Stimulated activated CD4-positive, alpha-beta T cell treated with anti-CD3 and anti-CD28 coated beads, Interleukin-15, amount 100 ng/mL, for 24 hours (primary cell): ENCODE data around the gene FGGY.
"Not testable (repeated sequence)": the region's sequence is repeated elsewhere in the genome, so short reads cannot be mapped to it uniquely, and the experiment has no call there.

Source experiments
- DNase-seq: peaks from one replicate; pipeline ENCODE4 v3.0.0-alpha.2; 2020

Gene FGGY

GRCh38 chr1:59557549-59557885 is 260.6 kb downstream of the FGGY start:
- DNase-seq: no peak

DNA sequence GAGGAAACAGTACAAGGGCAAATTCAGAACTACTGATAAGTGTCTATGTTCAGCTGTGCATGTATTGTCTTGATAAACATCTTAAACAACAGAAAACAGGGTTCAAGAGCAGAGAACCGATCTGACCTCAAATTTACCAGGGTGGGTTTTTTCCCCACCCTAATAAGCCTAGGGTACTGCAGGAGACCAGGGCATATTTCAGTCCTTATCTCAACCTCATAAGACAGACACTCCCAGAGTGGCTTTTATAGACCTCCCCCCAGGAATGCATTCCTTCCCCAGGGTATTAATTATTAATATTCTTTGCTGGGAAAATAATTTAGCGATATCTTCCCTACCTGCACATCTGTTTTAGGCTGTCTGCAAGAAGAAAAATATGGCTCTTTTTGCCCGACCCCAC is 261.7 kb downstream of the FGGY start:
- DNase-seq: not testable (repeated sequence)

DNA sequence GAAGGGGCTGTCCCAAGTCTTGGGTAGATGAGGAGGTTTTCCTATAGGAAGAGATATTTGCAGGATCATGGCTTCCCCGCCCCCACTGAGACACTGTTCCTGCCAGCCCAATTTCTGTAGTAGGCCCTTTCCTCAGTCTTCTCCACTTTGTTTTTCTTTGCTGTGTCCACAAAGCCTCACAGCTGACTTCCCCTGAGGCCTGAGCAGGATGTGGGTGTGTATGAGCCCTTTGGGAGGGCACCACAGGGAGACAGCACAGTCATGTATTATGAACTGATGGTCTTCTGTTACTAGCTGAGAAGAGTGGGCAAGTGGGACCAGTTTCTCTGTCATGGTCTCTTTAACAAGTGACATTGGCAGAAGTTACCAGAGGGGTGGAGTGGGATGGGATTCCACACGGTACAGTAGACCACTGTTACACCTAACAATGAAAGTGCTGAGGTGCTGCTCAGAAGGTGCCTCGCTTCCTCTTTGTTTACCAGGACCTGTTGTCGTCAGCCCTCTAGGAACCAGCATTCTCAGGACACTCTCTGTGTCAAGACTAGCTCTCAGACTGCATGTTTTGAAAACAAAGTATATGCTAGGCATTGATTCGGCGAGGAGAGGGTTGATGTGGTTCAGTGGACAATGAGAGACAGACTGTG is 264.0 kb downstream of the FGGY start:
- no peak for DNase-seq

- DNase-seq: no peak
Observed at GRCh38 chr1:59561796-59562195, 264.9 kb downstream of the FGGY start.

DNA sequence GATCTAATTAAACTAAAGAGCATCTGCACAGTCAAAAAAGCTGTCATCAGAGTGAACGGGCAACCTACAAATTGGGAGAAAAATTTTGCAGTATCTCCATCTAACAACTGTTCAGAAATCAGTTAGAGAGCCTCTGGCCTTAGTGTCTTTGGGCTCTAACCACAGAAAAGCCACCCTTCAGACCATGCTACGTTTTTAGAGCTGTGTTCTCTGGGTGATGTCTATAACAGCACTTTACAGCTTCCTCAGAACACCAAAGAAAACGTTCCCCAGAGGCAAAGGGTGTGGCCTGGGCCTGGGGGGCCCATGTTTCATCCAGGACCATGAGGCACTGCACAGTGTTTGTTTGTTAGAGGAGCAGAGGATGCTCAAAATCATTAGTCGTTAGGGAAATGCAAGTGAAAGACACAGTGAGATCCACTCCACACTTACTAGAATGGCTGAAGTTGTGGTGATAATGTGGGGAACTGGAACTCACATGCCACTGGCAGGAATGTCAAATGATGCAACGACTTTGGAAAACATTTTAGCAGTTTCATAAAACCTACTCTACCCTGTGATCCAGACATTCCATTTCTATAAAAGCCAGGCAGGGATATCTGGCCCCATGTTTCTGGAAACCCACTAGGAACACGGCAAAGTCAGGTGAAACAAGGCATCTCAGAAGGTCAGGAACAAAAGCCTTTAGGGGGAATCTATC is 267.4 kb downstream of the FGGY start:
- DNase-seq: no peak

GRCh38 chr1:59565611-59566410 is 268.9 kb downstream of the FGGY start:
- DNase-seq: no peak

- DNase-seq: no peak
Observed at GRCh38 chr1:59568158-59568935, 271.5 kb downstream of the FGGY start.

DNA sequence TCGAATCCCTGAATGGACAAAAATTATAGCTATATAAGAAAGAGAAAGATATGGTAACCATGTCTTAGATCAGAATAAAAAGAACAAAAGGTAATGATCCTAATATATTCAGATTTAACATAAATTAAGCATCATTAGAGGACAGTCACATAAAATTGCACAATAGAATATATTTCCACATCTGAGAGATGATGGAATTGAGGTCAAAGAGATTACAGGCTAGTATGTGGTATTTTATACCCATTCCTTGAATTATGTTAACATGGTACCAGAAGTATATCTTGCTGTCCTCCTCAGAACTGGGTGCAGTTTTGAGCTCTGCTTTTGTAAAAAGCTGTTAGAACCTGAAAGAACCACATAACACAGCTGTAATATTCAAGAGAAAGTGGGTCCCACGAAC is 272.3 kb downstream of the FGGY start:
- DNase-seq: no peak

DNA sequence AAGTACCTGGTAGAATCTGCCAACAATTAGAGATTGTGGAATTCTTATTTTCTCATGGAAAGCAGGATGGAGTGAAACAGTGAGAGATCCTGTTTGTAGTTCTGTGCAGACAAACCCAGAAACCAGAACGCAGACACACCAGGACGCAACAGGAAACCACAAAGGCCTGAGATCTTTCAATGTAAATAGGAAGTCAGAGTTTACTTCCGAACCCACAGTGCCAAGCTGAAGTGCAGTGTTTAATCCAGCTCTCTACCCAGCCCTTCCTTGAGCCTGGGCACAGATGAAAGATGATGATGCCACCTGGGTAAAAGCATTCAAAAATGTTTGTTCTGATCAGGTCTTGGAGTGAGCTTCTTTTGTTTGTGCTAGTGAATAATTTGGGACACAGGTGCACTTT is 273.6 kb downstream of the FGGY start:
- peak; percentile 5 for DNase-seq

- no peak for DNase-seq
Observed at GRCh38 chr1:59574085-59574484, 277.2 kb downstream of the FGGY start.

- no peak for DNase-seq
Observed at GRCh38 chr1:59577774-59578173, 280.9 kb downstream of the FGGY start.

DNA sequence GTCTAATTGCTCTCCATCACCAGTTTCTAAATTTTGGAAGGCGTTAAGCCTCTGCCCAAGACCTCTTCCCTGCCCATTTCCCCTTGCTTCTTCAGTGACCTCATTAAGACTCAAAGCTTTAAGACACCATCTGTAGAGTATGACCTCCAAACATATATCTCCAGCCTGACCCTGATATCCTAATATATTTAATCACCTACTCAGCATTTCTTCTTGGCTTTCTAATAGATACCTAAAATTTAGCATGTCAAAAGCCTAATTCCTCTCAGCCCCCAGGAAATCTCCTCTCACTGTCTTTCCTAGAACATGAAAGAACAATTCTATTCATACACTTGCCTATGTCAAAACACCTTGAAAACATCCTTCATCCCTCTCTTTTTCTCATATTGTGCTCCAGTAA is 282.3 kb downstream of the FGGY start:
- no peak for DNase-seq

DNA sequence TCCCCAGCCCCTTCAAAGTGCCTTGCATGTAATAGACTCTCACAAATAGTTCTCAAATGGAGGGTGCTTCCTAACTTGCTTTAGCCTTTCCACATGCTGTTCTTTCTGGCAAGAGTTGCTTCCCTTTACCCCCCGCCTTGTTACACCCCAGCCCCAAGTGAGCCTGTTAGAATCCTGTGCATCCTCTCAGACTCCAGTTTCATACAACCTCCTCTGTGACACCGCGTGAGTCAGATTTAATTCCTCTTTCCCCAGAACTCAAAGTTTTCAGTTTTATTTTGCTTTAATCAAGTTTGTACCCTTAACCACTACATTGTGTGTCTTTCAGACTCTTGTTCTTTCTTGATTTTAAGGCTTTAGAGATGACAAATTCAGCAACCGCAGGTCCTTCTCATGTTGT is 283.4 kb downstream of the FGGY start:
- DNase-seq: no peak

GRCh38 chr1:59592410-59592809 is 295.5 kb downstream of the FGGY start:
- not testable (repeated sequence) for DNase-seq

DNA sequence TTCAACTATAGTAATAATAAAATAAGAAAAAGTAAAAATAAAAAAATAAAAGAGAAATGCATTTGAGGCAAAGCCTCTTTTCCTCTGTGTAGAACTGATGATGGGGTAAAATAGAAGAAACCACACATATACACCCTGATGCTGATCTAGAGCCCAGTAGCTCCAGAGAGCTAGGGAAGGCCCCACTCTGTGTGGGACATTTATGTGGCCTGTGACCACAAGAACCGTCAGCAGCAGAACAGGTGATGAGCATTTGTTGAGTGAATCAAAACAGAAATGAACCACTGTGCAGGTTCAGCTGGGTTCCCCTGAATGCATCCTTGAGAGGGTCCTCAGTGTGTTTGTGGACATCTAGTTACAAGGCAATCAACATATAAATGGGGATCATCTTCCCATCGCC is 296.0 kb downstream of the FGGY start:
- no peak for DNase-seq

DNA sequence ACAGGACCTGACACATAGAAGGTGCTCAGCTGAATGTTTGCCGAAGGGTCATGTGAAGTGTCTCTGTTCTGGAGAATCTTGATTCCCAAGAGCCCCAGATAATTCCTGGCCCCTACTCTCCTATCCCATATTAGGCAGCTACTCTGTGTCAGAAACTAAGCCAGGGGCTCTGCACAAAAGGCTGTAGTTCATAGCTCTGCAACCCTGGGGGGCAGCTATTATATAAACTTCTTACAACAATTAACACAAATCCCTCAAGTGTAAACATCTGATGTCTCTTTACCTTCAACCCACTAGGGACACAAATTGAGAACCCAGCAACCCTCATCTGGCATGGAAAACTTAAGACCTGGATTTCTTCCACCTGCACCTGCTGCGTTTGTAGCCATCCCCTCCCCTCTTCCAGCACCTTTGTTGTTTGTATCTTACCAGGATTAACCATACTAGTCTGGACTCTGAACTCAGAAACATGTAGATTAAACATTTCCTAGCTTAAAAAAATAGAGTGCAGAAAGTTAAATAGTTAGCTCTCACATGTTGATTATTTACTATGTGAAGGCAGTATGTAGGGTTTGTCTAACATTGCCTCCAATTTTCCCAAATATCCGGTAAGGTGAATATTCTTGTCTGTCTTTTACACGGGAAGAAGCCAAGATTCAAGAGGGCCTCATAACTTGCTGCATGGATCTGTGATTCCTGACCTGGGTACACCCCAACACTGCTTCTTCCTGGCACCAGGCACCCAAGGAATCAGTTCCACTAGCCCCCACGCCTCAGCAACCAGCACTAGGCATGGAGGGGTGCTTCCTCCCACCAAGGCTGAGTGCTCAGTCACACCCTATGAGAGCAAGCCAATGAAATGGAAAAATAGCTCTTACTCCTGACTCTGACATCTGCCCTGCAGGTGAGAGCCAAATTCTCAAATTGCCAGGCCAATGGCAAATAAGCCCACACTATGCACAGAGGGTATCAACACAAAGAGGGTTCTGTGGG is 297.2 kb downstream of the FGGY start:
- no peak for DNase-seq

GRCh38 chr1:59595774-59596173 is 298.9 kb downstream of the FGGY start:
- no peak for DNase-seq

DNA sequence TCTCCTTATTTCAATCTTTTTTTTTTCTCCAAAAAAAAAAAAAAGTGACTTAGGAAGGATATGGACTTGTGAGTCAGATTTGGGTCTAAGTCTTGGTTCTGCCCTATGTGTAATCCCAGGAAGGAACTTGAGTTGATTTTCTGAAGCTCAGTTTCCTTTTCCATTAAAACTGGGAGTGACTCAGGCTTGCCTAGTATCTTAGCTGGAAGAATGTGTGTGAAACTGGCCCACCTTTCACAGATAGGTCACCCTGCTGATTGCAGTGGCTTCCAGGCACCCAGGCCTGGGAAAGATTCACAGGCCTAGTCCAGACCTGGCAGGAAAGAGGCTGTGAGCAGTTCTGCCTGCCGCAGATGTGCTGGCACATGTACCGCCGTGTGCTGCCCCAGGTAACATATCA is 299.5 kb downstream of the FGGY start:
- DNase-seq: no peak

- no peak for DNase-seq
Observed at GRCh38 chr1:59596956-59597355, 300.1 kb downstream of the FGGY start.

DNA sequence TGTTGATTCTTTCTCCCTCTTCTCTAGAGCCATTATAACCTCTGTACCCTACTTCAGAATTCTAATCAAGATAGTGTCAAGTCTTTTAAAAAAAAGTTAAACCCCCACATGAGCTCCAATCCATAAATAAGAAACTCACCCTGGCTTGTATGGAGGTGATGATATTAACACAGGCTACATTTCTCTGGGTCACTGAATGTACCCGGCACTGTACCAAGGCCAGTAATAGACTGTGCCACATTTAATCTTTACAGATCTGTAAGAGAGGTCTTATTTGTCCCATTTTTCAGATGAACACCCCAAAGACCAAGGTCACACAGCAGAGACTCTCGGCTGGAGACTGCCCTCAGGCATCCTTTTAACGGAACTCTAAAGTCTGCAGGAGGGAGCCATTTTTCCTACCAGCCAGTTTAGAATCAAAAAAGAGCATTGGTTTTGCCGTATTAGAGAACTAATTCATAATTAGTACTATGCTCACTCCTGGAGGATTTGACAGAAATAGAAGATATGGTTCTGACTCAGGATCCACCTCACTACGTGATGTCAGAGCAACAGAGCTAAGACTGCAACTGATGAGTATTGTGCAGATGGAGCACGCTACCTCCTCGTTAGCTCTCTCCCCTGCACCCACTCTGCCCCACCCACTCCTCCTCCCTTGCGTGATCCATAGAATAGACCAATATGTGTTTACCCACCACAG is 300.7 kb downstream of the FGGY start:
- DNase-seq: no peak

- DNase-seq: no peak
Observed at GRCh38 chr1:59598120-59598440, 301.2 kb downstream of the FGGY start.

DNA sequence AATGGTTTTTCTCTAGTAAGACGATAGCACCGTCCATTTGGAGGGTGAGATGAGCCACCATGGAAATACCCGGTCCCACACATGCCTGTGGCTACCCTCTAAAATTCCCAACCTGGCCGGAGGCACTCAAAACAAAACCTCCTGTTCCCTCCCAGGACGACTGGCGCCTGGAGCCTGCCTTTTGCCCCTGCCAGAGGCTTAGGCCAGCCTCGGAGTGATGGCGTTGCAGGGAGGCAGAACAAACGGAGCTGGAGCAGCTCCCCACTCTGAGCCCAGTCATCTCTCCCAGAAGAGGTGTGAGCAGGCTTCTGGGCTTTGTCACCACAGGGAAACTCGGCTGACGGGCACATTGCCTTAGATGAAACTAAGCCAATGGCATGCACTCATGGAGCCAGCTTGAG is 304.1 kb downstream of the FGGY start:
- no peak for DNase-seq
